Skeletal muscle tissue (tissue), 4 donors: ENCODE data around the gene ME2. TPM values are rescaled to one million over a fixed set of nuclear protein-coding genes. Genes with fewer than 3 reads are reported as not detected.

Experiments
- H3K27ac ChIP-seq: one replicate; pipeline ENCODE4 v1.7.0; 2013; ENCODE audit warnings: mild to moderate bottlenecking, low read depth, low read length, inconsistent platforms
- H3K27me3 ChIP-seq, 3 donors: one replicate each; pipeline ENCODE4 v1.7.0; 2013; ENCODE audit warnings: low read length in 3 of 3; ENCODE audit not compliant: control insufficient read depth in 3 of 3, insufficient read depth in 3 of 3
- H3K36me3 ChIP-seq, 3 donors: one replicate each; pipeline ENCODE4 v1.7.0; 2013; ENCODE audit warnings: low read length in 3 of 3; ENCODE audit not compliant: control insufficient read depth in 3 of 3, insufficient read depth in 3 of 3
- H3K4me1 ChIP-seq, 3 donors: one replicate each; pipeline ENCODE4 v1.7.0; 2013; ENCODE audit warnings: low read length in 3 of 3, mild to moderate bottlenecking in 3 of 3; ENCODE audit not compliant: control insufficient read depth in 3 of 3, insufficient read depth in 3 of 3
- H3K4me3 ChIP-seq, 3 donors: one replicate each; pipeline ENCODE4 v1.7.0; 2013; ENCODE audit warnings: low read length in 3 of 3
- H3K9ac ChIP-seq, 3 donors: one replicate each; pipeline ENCODE4 v1.7.0; 2013; ENCODE audit warnings: low read length in 3 of 3, mild to moderate bottlenecking in 3 of 3, moderate library complexity in 2 of 3, low read depth in 1 of 3
- H3K9me3 ChIP-seq, 3 donors: one replicate each; pipeline ENCODE4 v1.7.0; 2013; ENCODE audit warnings: low read length in 3 of 3; ENCODE audit not compliant: control insufficient read depth in 3 of 3
- total RNA-seq: library from RNA; depleted of rRNA; stranded (reverse); fragments of >200 nt; gene quantifications from one replicate; pipeline ENCODE4 v1.2.3, GENCODE V29; 2014
- donor health status: Osteomylitis.

The ME2 gene
- total RNA-seq, 1 donor from 2014 or later = 26.1 TPM

- Histone ChIP-seq H3K27me3 (no peaks in the 10 kb centered on the region), H3K36me3 (peaks cover 0 to 13% (median 10%) of the 10 kb centered on the region in 3 donors), H3K9ac (no peak overlapping the region), H3K4me1 (no peaks in the 10 kb centered on the region), H3K9me3 (peaks cover 0 to 2% (median 0%) of the 10 kb centered on the region in 3 donors), H3K27ac (no peak overlapping the region), H3K4me3 (no peak overlapping the region)
These were observed 27.9 kb downstream of the ME2 start for GRCh38 chr18:50906843-50907242.

GRCh38 chr18:50909261-50909660 is 30.3 kb downstream of the ME2 start:
- Histone ChIP-seq H3K27ac (no peak overlapping the region), H3K27me3 (no peaks in the 10 kb centered on the region), H3K4me1 (no peaks in the 10 kb centered on the region), H3K4me3 (no peak overlapping the region), H3K36me3 (peaks cover 0 to 17% (median 15%) of the 10 kb centered on the region in 3 donors), H3K9me3 (peaks cover 0 to 2% (median 0%) of the 10 kb centered on the region in 3 donors), H3K9ac (no peak overlapping the region)

- Histone ChIP-seq H3K9me3 (peaks cover 0 to 2% (median 0%) of the 10 kb centered on the region in 3 donors), H3K9ac (no peak overlapping the region), H3K36me3 (peaks cover 0 to 17% (median 15%) of the 10 kb centered on the region in 3 donors), H3K27me3 (no peaks in the 10 kb centered on the region), H3K27ac (no peak overlapping the region), H3K4me3 (no peak overlapping the region), H3K4me1 (no peaks in the 10 kb centered on the region)
These were observed 32.1 kb downstream of the ME2 start for GRCh38 chr18:50911006-50911405.

- peaks cover 0 to 28% (median 14%) of the 10 kb centered on the region in 3 donors for H3K36me3 ChIP-seq
These were observed 38.1 kb downstream of the ME2 start for GRCh38 chr18:50917021-50917420.

GRCh38 chr18:50918153-50918552 is 39.2 kb downstream of the ME2 start:
- Histone ChIP-seq H3K9ac (no peak overlapping the region), H3K36me3 (peaks cover 0 to 35% (median 14%) of the 10 kb centered on the region in 3 donors), H3K4me3 (no peak overlapping the region), H3K9me3 (no peaks in the 10 kb centered on the region), H3K27me3 (no peaks in the 10 kb centered on the region), H3K27ac (no peak overlapping the region), H3K4me1 (no peaks in the 10 kb centered on the region)

More at GRCh38 chr18:50917021-50917420, 38.1 kb downstream of the ME2 start:
- no peak overlapping the region for H3K27ac ChIP-seq
- H3K27me3 ChIP-seq = no peaks in the 10 kb centered on the region
- no peaks in the 10 kb centered on the region for H3K9me3 ChIP-seq
- no peak overlapping the region for H3K4me3 ChIP-seq
- H3K9ac ChIP-seq = no peak overlapping the region
- H3K4me1 ChIP-seq = no peaks in the 10 kb centered on the region

GRCh38 chr18:50924372-50924771 is 45.5 kb downstream of the ME2 start:
- H3K4me1 ChIP-seq = no peaks in the 10 kb centered on the region
- H3K4me3 ChIP-seq = no peak overlapping the region
- H3K9me3 ChIP-seq = peaks cover 0 to 4% (median 0%) of the 10 kb centered on the region in 3 donors
- no peak overlapping the region for H3K27ac ChIP-seq
- peaks cover 9 to 39% (median 24%) of the 10 kb centered on the region in 3 donors for H3K36me3 ChIP-seq
- no peak overlapping the region for H3K9ac ChIP-seq
- no peaks in the 10 kb centered on the region for H3K27me3 ChIP-seq

GRCh38 chr18:50926521-50926920 is 47.6 kb downstream of the ME2 start:
- Histone ChIP-seq H3K9ac (no peak overlapping the region), H3K27ac (no peak overlapping the region), H3K27me3 (no peaks in the 10 kb centered on the region), H3K36me3 (peaks cover 9 to 27% (median 20%) of the 10 kb centered on the region in 3 donors), H3K9me3 (peaks cover 0 to 4% (median 0%) of the 10 kb centered on the region in 3 donors), H3K4me1 (no peaks in the 10 kb centered on the region), H3K4me3 (no peak overlapping the region)

GRCh38 chr18:50928551-50928950 is 49.6 kb downstream of the ME2 start:
- Histone ChIP-seq H3K4me3 (no peak overlapping the region), H3K4me1 (no peaks in the 10 kb centered on the region), H3K27me3 (no peaks in the 10 kb centered on the region), H3K9ac (no peak overlapping the region), H3K27ac (no peak overlapping the region), H3K36me3 (peaks cover 9 to 27% (median 20%) of the 10 kb centered on the region in 3 donors), H3K9me3 (peaks cover 0 to 4% (median 0%) of the 10 kb centered on the region in 3 donors)

GRCh38 chr18:50933684-50934083 is 54.8 kb downstream of the ME2 start:
- Histone ChIP-seq H3K4me3 (no peak overlapping the region), H3K36me3 (peaks cover 0 to 16% (median 0%) of the 10 kb centered on the region in 3 donors), H3K27ac (no peak overlapping the region), H3K9ac (no peak overlapping the region), H3K27me3 (no peaks in the 10 kb centered on the region), H3K9me3 (no peaks in the 10 kb centered on the region), H3K4me1 (no peaks in the 10 kb centered on the region)

- Histone ChIP-seq H3K9ac (no peak overlapping the region), H3K36me3 (peaks cover 0 to 16% (median 0%) of the 10 kb centered on the region in 3 donors), H3K27ac (no peak overlapping the region), H3K27me3 (no peaks in the 10 kb centered on the region), H3K4me1 (no peaks in the 10 kb centered on the region), H3K9me3 (no peaks in the 10 kb centered on the region), H3K4me3 (no peak overlapping the region)
These were observed 55.8 kb downstream of the ME2 start for GRCh38 chr18:50934545-50935211.
